ENCODE data around the gene APAF1.

The APAF1 gene

GRCh38 chr12:98721204-98721702, 76.2 kb downstream of the APAF1 start:
- ATAC-seq (replicated peaks) (no peak), DNase-seq (no peak)
- Mint-ChIP-seq H3K36me3 (ENCODE audit: insufficient read depth) (peaks cover 29% of the 10 kb centered on the region), H3K27ac (peak overlapping the region in 1 of 2 donors; percentile 63), H3K9me3 (no peaks in the 10 kb centered on the region), H3K27me3 (no peaks in the 10 kb centered on the region), H3K4me3 (no peak overlapping the region), H3K4me1 (ENCODE audit: low read depth in 2 of 2) (peaks cover 2 to 6% of the 10 kb centered on the region in 2 donors)

- no peak for ATAC-seq (replicated peaks)
- no peaks in the 10 kb centered on the region for H3K9me3 Mint-ChIP-seq
- peaks cover 2 to 6% of the 10 kb centered on the region in 2 donors for H3K4me1 Mint-ChIP-seq (ENCODE audit: low read depth in 2 of 2)
- peak overlapping the region in 1 of 2 donors; percentile 41 for H3K27ac Mint-ChIP-seq
- no peak for DNase-seq
- peaks cover 38% of the 10 kb centered on the region for H3K36me3 Mint-ChIP-seq (ENCODE audit: insufficient read depth)
- no peak overlapping the region for H3K4me3 Mint-ChIP-seq
- no peaks in the 10 kb centered on the region for H3K27me3 Mint-ChIP-seq
These were observed 79.5 kb downstream of the APAF1 start for GRCh38 chr12:98724384-98725155.

GRCh38 chr12:98725476-98726247, 80.6 kb downstream of the APAF1 start:
- Mint-ChIP-seq H3K9me3 (no peaks in the 10 kb centered on the region), H3K36me3 (ENCODE audit: insufficient read depth) (peaks cover 37% of the 10 kb centered on the region), H3K27me3 (no peaks in the 10 kb centered on the region), H3K27ac (peak overlapping the region; percentile 13 to 41), H3K4me3 (no peak overlapping the region), H3K4me1 (ENCODE audit: low read depth in 2 of 2) (peaks cover 2 to 6% of the 10 kb centered on the region in 2 donors)
- peak in 1 of 3 experiments; percentile 22 for DNase-seq
- ATAC-seq (replicated peaks) = peak; percentile 45

- Mint-ChIP-seq H3K27me3 (no peaks in the 10 kb centered on the region), H3K27ac (no peak overlapping the region), H3K4me1 (ENCODE audit: low read depth in 2 of 2) (peaks cover 2 to 6% of the 10 kb centered on the region in 2 donors), H3K36me3 (ENCODE audit: insufficient read depth) (peaks cover 38% of the 10 kb centered on the region), H3K4me3 (no peak overlapping the region), H3K9me3 (no peaks in the 10 kb centered on the region)
- DNase-seq (no peak), ATAC-seq (replicated peaks) (no peak)
These were observed 82.1 kb downstream of the APAF1 start for GRCh38 chr12:98727196-98727595.

DNA sequence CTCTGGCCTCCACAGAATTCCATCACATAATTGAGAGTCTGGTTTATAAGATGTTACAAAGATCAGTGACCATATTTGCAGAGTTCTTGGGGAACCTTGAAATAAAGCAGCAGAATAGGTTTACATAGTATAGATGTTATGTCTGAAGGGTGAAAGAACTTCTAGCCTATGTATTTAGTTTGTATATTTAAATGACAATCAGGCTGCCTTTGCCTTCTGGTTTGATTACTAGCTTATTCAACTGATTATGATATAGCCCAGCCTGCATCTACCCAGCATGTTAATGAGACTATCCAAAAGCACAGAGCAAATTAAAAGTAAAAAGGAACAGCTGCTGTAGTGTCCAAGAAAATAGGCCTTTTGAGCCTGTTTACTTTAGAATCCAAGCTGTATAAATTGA, 85.3 kb downstream of the APAF1 start:
- no peak for DNase-seq
- no peaks in the 10 kb centered on the region for H3K9me3 Mint-ChIP-seq

DNA sequence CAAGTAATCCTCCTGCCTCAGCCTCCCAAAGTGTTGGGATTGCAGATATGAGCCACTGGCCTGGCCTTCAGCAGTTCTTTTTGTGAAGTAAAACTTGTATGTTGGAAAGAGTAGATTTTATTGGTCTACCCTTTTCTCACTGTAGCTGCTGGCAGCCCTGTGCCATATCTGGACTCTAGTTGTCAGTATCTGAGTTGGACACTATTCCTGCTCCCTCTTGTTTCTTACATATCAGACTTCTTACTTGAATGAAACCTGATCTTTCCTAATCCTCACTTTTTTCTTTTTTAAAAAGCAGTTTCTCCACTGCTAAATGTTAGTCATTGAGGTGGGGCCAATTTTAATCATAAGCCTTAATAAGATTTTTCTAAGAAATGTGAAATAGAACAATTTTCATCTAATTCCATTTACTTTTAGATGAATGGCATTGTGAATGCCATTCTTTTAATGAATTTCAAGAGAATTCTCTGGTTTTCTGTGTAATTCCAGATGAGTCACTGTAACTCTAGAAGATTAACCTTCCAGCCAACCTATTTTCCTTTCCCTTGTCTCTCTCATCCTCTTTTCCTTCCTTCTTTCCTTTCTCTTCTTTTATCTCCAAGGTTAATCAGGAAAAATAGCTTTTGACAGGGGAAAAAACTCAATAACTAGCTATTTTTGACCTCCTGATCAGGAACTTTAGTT, 88.7 kb downstream of the APAF1 start:
- Mint-ChIP-seq H3K9me3 (no peaks in the 10 kb centered on the region), H3K27me3 (no peaks in the 10 kb centered on the region), H3K27ac (no peak overlapping the region), H3K4me3 (no peak overlapping the region), H3K4me1 (ENCODE audit: low read depth in 2 of 2) (peaks cover 0 to 4% of the 10 kb centered on the region in 2 donors), H3K36me3 (ENCODE audit: insufficient read depth) (peaks cover 17% of the 10 kb centered on the region)
- ATAC-seq (replicated peaks) = no peak
- DNase-seq = no peak

More for the DNA sequence above, 85.3 kb downstream of the APAF1 start:
- peaks cover 42% of the 10 kb centered on the region for H3K36me3 Mint-ChIP-seq (ENCODE audit: insufficient read depth)
- H3K27me3 Mint-ChIP-seq = no peaks in the 10 kb centered on the region
- no peak overlapping the region for H3K27ac Mint-ChIP-seq
- ATAC-seq (replicated peaks) = no peak
- no peaks in the 10 kb centered on the region for H3K4me1 Mint-ChIP-seq (ENCODE audit: low read depth in 2 of 2)
- no peak overlapping the region for H3K4me3 Mint-ChIP-seq

DNA sequence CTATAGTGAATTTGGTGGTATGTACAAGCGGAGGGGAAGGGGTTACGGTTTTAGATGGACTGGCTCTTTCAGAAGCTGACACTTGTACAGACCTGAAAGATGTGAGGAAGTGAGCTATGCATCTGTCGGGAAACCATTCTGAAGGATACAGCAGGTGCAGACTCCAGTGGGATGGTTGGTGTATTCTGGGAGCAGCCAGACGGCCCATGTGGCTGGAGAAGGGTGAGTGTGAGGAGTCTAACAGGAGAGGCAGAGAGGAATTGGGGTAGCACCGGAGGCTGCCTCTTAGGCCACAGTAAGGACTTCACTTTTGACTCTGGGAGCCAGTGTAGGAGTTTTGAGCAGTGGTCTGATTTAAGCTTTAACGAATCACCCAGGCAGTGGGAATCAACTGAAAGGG, 90.7 kb downstream of the APAF1 start:
- Mint-ChIP-seq H3K9me3 (peaks cover 0 to under 1% of the 10 kb centered on the region in 2 donors), H3K4me1 (ENCODE audit: low read depth in 2 of 2) (peaks cover 0 to 4% of the 10 kb centered on the region in 2 donors), H3K27me3 (peaks cover 0 to 3% of the 10 kb centered on the region in 2 donors), H3K4me3 (no peak overlapping the region), H3K27ac (peak overlapping the region in 1 of 2 donors; percentile 3), H3K36me3 (ENCODE audit: insufficient read depth) (peaks cover 12% of the 10 kb centered on the region)
- ATAC-seq (replicated peaks) (no peak), DNase-seq (no peak)

DNA sequence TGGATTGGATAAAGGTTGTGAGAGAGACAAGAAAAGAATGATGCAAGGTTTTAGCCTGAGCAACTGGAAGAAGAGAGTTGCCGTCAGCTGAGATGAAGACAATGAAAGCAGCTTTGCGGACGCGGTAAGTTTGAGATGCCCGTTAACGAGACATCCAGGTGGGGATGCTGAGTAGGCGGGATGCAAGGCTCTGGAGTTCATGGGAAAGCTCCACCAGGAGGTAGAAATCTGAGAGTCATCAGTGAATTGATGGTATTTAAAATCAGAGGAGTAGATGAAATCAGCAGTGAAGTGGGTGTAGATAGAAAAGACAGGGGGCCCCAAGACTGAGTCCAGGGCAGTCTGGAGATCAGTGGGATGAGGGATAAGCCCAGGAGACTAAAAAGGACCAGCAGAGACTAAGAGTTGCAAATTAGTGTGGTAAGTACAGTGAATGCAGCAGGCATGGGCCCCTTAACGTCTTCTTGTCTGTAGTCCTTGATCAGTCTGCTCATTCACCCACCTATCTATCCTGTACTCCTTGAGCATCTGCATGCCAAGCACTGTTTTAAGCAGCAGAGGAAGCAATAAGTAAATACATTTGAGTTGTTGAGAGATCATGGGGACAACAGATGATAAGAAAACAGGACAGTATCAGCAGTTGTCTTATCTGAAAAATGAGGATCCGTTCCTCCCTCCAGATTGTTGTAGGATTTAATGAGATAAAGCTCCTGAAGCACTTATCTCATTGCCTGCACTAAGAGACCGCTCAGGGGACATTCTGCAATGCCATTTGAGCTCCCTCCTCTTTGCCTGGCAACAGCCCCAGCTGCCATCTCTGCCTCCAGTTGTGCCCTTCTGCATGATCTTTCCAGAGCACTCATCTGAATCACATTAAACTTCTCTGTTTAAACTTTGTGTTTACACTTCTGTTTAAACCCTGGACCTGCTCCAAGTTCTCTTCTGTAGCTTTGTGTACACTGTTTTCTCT, 91.5 kb downstream of the APAF1 start:
- Mint-ChIP-seq H3K36me3 (ENCODE audit: insufficient read depth) (peaks cover 12% of the 10 kb centered on the region), H3K4me1 (ENCODE audit: low read depth in 2 of 2) (peaks cover 0 to 4% of the 10 kb centered on the region in 2 donors), H3K4me3 (no peak overlapping the region), H3K27ac (no peak overlapping the region), H3K9me3 (peaks cover 0 to 4% of the 10 kb centered on the region in 2 donors), H3K27me3 (peaks cover 4 to 12% of the 10 kb centered on the region in 2 donors)
- ATAC-seq (replicated peaks) (no peak), DNase-seq (no peak)

- ATAC-seq (replicated peaks) (no peak), DNase-seq (no peak)
- H3K36me3 Mint-ChIP-seq (ENCODE audit: insufficient read depth) = peaks cover 12% of the 10 kb centered on the region
- H3K27me3 Mint-ChIP-seq = peaks cover 5 to 18% of the 10 kb centered on the region in 2 donors
- peaks cover 0 to 4% of the 10 kb centered on the region in 2 donors for H3K9me3 Mint-ChIP-seq
- H3K27ac Mint-ChIP-seq = no peak overlapping the region
- peaks cover 0 to 4% of the 10 kb centered on the region in 2 donors for H3K4me1 Mint-ChIP-seq (ENCODE audit: low read depth in 2 of 2)
- no peak overlapping the region for H3K4me3 Mint-ChIP-seq
These were observed 92.2 kb downstream of the APAF1 start for GRCh38 chr12:98737322-98737712.

GRCh38 chr12:98738002-98738401, 92.9 kb downstream of the APAF1 start:
- Mint-ChIP-seq H3K27ac (no peak overlapping the region), H3K4me1 (ENCODE audit: low read depth in 2 of 2) (peaks cover 0 to 4% of the 10 kb centered on the region in 2 donors), H3K27me3 (peaks cover 5 to 20% of the 10 kb centered on the region in 2 donors), H3K4me3 (no peak overlapping the region), H3K36me3 (ENCODE audit: insufficient read depth) (peaks cover 11% of the 10 kb centered on the region), H3K9me3 (peaks cover 0 to 4% of the 10 kb centered on the region in 2 donors)
- ATAC-seq (replicated peaks) (no peak), DNase-seq (no peak)

DNA sequence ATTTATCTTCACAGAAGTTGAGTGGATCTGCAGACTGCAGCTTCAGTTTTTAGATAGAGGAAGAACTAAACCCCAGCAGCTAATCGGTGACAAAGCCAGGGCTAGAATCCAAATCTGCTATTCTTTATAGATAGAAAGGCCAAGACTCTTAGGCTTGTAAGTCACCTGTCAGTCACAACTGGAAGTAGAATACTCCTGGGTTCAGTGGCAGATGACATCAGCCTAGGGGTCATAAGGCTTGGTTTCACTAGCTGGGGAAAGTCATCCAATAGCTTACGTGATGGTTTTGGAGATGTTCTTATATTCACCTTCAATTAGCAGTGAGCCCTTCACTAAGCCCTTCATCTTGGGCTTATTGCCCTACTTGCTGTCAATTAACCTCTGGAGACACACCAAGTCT, 93.4 kb downstream of the APAF1 start:
- Mint-ChIP-seq H3K36me3 (ENCODE audit: insufficient read depth) (peaks cover 6% of the 10 kb centered on the region), H3K4me3 (no peak overlapping the region), H3K4me1 (ENCODE audit: low read depth in 2 of 2) (peaks cover 0 to 4% of the 10 kb centered on the region in 2 donors), H3K27me3 (peaks cover 5 to 25% of the 10 kb centered on the region in 2 donors), H3K27ac (no peak overlapping the region), H3K9me3 (peaks cover 0 to 4% of the 10 kb centered on the region in 2 donors)
- DNase-seq (no peak), ATAC-seq (replicated peaks) (no peak)

GRCh38 chr12:98740751-98741150, 95.7 kb downstream of the APAF1 start:
- peaks cover 5 to 25% of the 10 kb centered on the region in 2 donors for H3K27me3 Mint-ChIP-seq
- DNase-seq (no peak), ATAC-seq (replicated peaks) (no peak)
- peaks cover 2% of the 10 kb centered on the region for H3K36me3 Mint-ChIP-seq (ENCODE audit: insufficient read depth)
- no peak overlapping the region for H3K4me3 Mint-ChIP-seq
- H3K9me3 Mint-ChIP-seq = peaks cover 0 to 4% of the 10 kb centered on the region in 2 donors
- peaks cover 0 to 4% of the 10 kb centered on the region in 2 donors for H3K4me1 Mint-ChIP-seq (ENCODE audit: low read depth in 2 of 2)
- H3K27ac Mint-ChIP-seq = peak overlapping the region in 1 of 2 donors; percentile 41
